ENCODE data around the gene HSPA8. TPM values are rescaled to one million over a fixed set of nuclear protein-coding genes. Genes with fewer than 3 reads are reported as not detected.

Gene HSPA8
- total RNA-seq, 2 experiments from 2014 or later: 1,029 to 1,909 TPM

GRCh38 chr11:123018702-123019101, 43.2 kb downstream of the HSPA8 start:
- no peak for TF ChIP-seq EZH2phosphoT487 (IDR thresholded peaks at IDR 0.05; ENCODE audit: borderline replicate concordance, low read depth, low read length)
- TF ChIP-seq CTCF (conservative IDR thresholded peaks at IDR 0.05; ENCODE audit: low read length): no peak
- no TSS peak for BruUV-seq (replicated peaks)
- no peak overlapping the region for H3K4me2 ChIP-seq (ENCODE audit: low read length)
- H3K4me3 ChIP-seq (ENCODE audit: low read depth, low read length, poor library complexity, severe bottlenecking): no peak overlapping the region
- H3K27ac ChIP-seq (ENCODE audit: low read depth, low read length, poor library complexity, severe bottlenecking): no peak overlapping the region
- CTCF ChIA-PET (ENCODE audit: unreplicated experiment): no interaction called here
- H3K4me1 ChIP-seq (ENCODE audit: insufficient read depth, low read length, poor library complexity, severe bottlenecking): no peaks in the 10 kb centered on the region
- H3K36me3 ChIP-seq (ENCODE audit: insufficient read depth, low read length): no peaks in the 10 kb centered on the region
- H3K9me3 ChIP-seq (ENCODE audit: low read length): no peaks in the 10 kb centered on the region
- intact Hi-C loops (cut with micrococcal nuclease; ENCODE audit: unreplicated experiment): no loop called here
- no peaks in the 10 kb centered on the region for H3K79me2 ChIP-seq (ENCODE audit: insufficient read depth, low read depth, low read length)
- no peak for DNase-seq (ENCODE audit: low spot score)
- H3K9me2 ChIP-seq (ENCODE audit: insufficient read depth, low read length): no peaks in the 10 kb centered on the region
- H4K20me1 ChIP-seq (ENCODE audit: insufficient read depth, low read length): no peaks in the 10 kb centered on the region
- POLR2A ChIA-PET: no interaction called here
- no peak overlapping the region for H2AFZ ChIP-seq (ENCODE audit: low read length)

- POLR2A ChIA-PET: interaction anchor here (0.6 kb wide), 1 partner anchor 316 kb away, joined by 3 read pairs; no protein-coding TSS in a partner anchor
- no peaks in the 10 kb centered on the region for H3K36me3 ChIP-seq (ENCODE audit: insufficient read depth, low read length)
- no peak for DNase-seq (ENCODE audit: low spot score)
- no peaks in the 10 kb centered on the region for H3K4me1 ChIP-seq (ENCODE audit: insufficient read depth, low read length, poor library complexity, severe bottlenecking)
- H4K20me1 ChIP-seq (ENCODE audit: insufficient read depth, low read length): no peaks in the 10 kb centered on the region
- no peaks in the 10 kb centered on the region for H3K9me2 ChIP-seq (ENCODE audit: insufficient read depth, low read length)
- intact Hi-C loops (cut with micrococcal nuclease; ENCODE audit: unreplicated experiment): no loop called here
- H3K27ac ChIP-seq (ENCODE audit: low read depth, low read length, poor library complexity, severe bottlenecking): no peak overlapping the region
- no peaks in the 10 kb centered on the region for H3K79me2 ChIP-seq (ENCODE audit: insufficient read depth, low read depth, low read length)
- no peak overlapping the region for H3K4me3 ChIP-seq (ENCODE audit: low read depth, low read length, poor library complexity, severe bottlenecking)
- no peaks in the 10 kb centered on the region for H3K9me3 ChIP-seq (ENCODE audit: low read length)
- CTCF ChIA-PET (ENCODE audit: unreplicated experiment): no interaction called here
- H3K4me2 ChIP-seq (ENCODE audit: low read length): no peak overlapping the region
- TF ChIP-seq EZH2phosphoT487 (IDR thresholded peaks at IDR 0.05; ENCODE audit: borderline replicate concordance, low read depth, low read length) (no peak), CTCF (conservative IDR thresholded peaks at IDR 0.05; ENCODE audit: low read length) (no peak)
- no TSS peak for BruUV-seq (replicated peaks)
- no peak overlapping the region for H2AFZ ChIP-seq (ENCODE audit: low read length)
These were observed 50.4 kb downstream of the HSPA8 start for GRCh38 chr11:123011510-123011909.

Small RNA genes lying within 50 kb of the gene (small RNA-seq; reads per million reads assigned to genes)
- gene RPL31P47: not detected
- gene SNORD14C: not detected
- gene SNORD14D: not detected
- gene SNORD14E: 556 reads per million, percentile 99 among the genes with 10 or more reads in this experiment

Other genes with a start within 250 kb of the HSPA8 start
- gene CRTAM, start 223.6 kb downstream of the HSPA8 start, total RNA-seq (2014; rRNA removed; shearing (Covaris generic)): not detected in 2 replicates
- not detected in 2 replicates for gene CRTAM, start 223.6 kb downstream of the HSPA8 start, total RNA-seq (2022)
- gene JHY, start 179.4 kb downstream of the HSPA8 start, total RNA-seq (2014; rRNA removed; shearing (Covaris generic)): not detected in 2 replicates
- gene JHY, start 179.4 kb downstream of the HSPA8 start, total RNA-seq (2022): not detected in 2 replicates
- gene BSX, start 80.3 kb downstream of the HSPA8 start, total RNA-seq (2014; rRNA removed; shearing (Covaris generic)): not detected in 2 replicates
- gene BSX, start 80.3 kb downstream of the HSPA8 start, total RNA-seq (2022): not detected in 2 replicates
- gene CLMP, start 133.1 kb upstream of the HSPA8 start, total RNA-seq (2014; rRNA removed; shearing (Covaris generic)): not detected in 2 replicates
- not detected in 2 replicates for gene CLMP, start 133.1 kb upstream of the HSPA8 start, total RNA-seq (2022)

All from OCI-LY7 (cell line).